22Rv1 (cell line): ENCODE results near the gene KLHL42.

ENCODE experiments used
- CTCF ChIP-seq: fragments of 450-650 bp; IDR thresholded peaks from 2 replicates; pipeline ENCODE4 v1.5.1; 2017; ENCODE audit warnings: mild to moderate bottlenecking
- ZFX ChIP-seq: fragments of 450-650 bp; IDR thresholded peaks from 2 replicates; pipeline ENCODE4 v1.6.1; 2017; ENCODE audit warnings: antibody characterized with exemption, borderline replicate concordance

- TF ChIP-seq CTCF, result no peak
- TF ChIP-seq ZFX, result no peak
These were observed 7.5 kb downstream of the KLHL42 start for GRCh38 chr12:27787559-27787958.
